ENCODE measurements around the gene PRR20G. TPM values are rescaled to one million over a fixed set of nuclear protein-coding genes. Genes with fewer than 3 reads are reported as not detected.

PRR20G gene
- total RNA-seq, 1 donor from 2014 or later: not detected

Other genes with a start within 250 kb of the PRR20G start
- gene PRR23E, start 94.9 kb downstream of the PRR20G start, total RNA-seq: not detected

Data from mesenteric fat pad (tissue), 1 donor.